Endothelial cell of umbilical vein (primary cell): ENCODE data around the gene SYDE1. TPM values are rescaled to one million over a fixed set of nuclear protein-coding genes. Genes with fewer than 3 reads are reported as not detected.

Source experiments
- BruUV-seq: library from RNA; stranded (reverse); fragments of 400-500 nt; replicated peaks from 2 replicates; lab custom pipeline; 2021; lab: Mats Ljungman, UMichigan
- CTCF ChIA-PET: fragments of 300-600, 350-600 bp; sonication (Branson Sonifier 250); formaldehyde crosslinking; loops from one replicate; lab custom pipeline; 2021; ENCODE audit warnings: antibody characterized with exemption, inconsistent platforms; lab: Charles Lee
- POLR2A ChIA-PET: fragments of 300-600, 350-600 bp; sonication (Branson Sonifier 250); formaldehyde crosslinking; loops from one replicate; lab custom pipeline; 2021; ENCODE audit warnings: antibody characterized with exemption, inconsistent platforms; lab: Charles Lee
- DNase-seq: peaks from one replicate; pipeline ENCODE4 v3.0.0-alpha.2; 2011; ENCODE audit warnings: low read depth, low spot score
- FAIRE-seq: peaks from 2 replicates; lab custom pipeline; 2011; peaks lifted over from hg19 to GRCh38; lab: Jason Lieb, UNC
- H2AFZ ChIP-seq: 2 replicates; pipeline ENCODE4 v1.6.0; 2012; ENCODE audit warnings: low read depth, low read length, control low read depth, inconsistent platforms
- H3K27ac ChIP-seq: 2 replicates; pipeline ENCODE4 v1.5.1; 2011; ENCODE audit warnings: low read depth, mild to moderate bottlenecking, control low read depth, low read length, moderate library complexity; ENCODE audit not compliant: insufficient read depth
- H3K27me3 ChIP-seq, 2 experiments: 2 replicates each; pipeline versions ENCODE4 v1.6.0 to v1.6.1; 2011; ENCODE audit warnings: low read length in 2 of 2, mixed read lengths in 1 of 2; ENCODE audit not compliant: control insufficient read depth in 2 of 2, insufficient read depth in 2 of 2
- H3K36me3 ChIP-seq, 2 experiments: 2 replicates in 1 of 2; 3 replicates in 1 of 2; pipeline ENCODE4 v1.5.1; 2011; ENCODE audit warnings: low read length in 2 of 2, mild to moderate bottlenecking in 1 of 2, moderate library complexity in 1 of 2; ENCODE audit not compliant: control insufficient read depth in 2 of 2, insufficient read depth in 2 of 2; ENCODE audit errors: extremely low read depth in 1 of 2
- H3K4me1 ChIP-seq: 3 replicates; pipeline ENCODE4 v1.5.1; 2011; ENCODE audit warnings: mild to moderate bottlenecking, low read length; ENCODE audit not compliant: control insufficient read depth, insufficient read depth; ENCODE audit errors: extremely low read depth
- H3K4me2 ChIP-seq: 2 replicates; pipeline ENCODE4 v1.6.1; 2011; ENCODE audit warnings: low read length, control low read depth, mixed read lengths; ENCODE audit not compliant: insufficient read depth
- H3K4me3 ChIP-seq, 3 experiments: fragments of 200-600 bp in 1 of 3; sonication (generic), shearing (Covaris generic) in 1 of 3; replicated peaks in 1 of 3; 2 replicates each; pipeline ENCODE4 v1.5.1; 2011 to 2016; ENCODE audit warnings: control low read depth in 3 of 3, low read length in 3 of 3, mild to moderate bottlenecking in 2 of 3, inconsistent platforms in 1 of 3, low read depth in 1 of 3, moderate library complexity in 1 of 3; ENCODE audit not compliant: insufficient read depth in 1 of 3
- H3K79me2 ChIP-seq: 2 replicates; pipeline ENCODE4 v1.6.0; 2012; ENCODE audit warnings: low read length, inconsistent platforms; ENCODE audit not compliant: control insufficient read depth, insufficient read depth
- H3K9ac ChIP-seq: replicated peaks from 2 replicates; pipeline ENCODE3; 2011; ENCODE audit warnings: low read length, control low read depth; ENCODE audit not compliant: insufficient read depth; ENCODE audit errors: extremely low read depth
- H3K9me1 ChIP-seq: replicated peaks from 3 replicates; pipeline ENCODE4 v1.6.0; 2011; ENCODE audit warnings: mild to moderate bottlenecking, low read length; ENCODE audit not compliant: control insufficient read depth, insufficient read depth; ENCODE audit errors: extremely low read depth
- H3K9me3 ChIP-seq: replicated peaks from 2 replicates; pipeline ENCODE4 v1.5.1; 2012; ENCODE audit warnings: low read length, inconsistent platforms; ENCODE audit not compliant: control insufficient read depth, insufficient read depth
- H4K20me1 ChIP-seq: replicated peaks from 2 replicates; pipeline ENCODE3; 2011; ENCODE audit warnings: mild to moderate bottlenecking, low read length; ENCODE audit not compliant: control insufficient read depth, insufficient read depth; ENCODE audit errors: extremely low read depth
- CTCF ChIP-seq, 2 donors: IDR thresholded peaks; 1 replicate in 1 of 2; 2 replicates in 1 of 2; pipeline ENCODE4 v1.5.1; 2011; ENCODE audit warnings: low read length in 2 of 2, mild to moderate bottlenecking in 2 of 2, moderate library complexity in 2 of 2, control low read depth in 1 of 2, inconsistent platforms in 1 of 2, low read depth in 1 of 2; ENCODE audit not compliant: insufficient read depth in 1 of 2; ENCODE audit errors: extremely low read depth in 1 of 2
- EZH2 ChIP-seq: IDR thresholded peaks from 2 replicates; pipeline ENCODE4 v1.6.1; 2012; ENCODE audit warnings: borderline replicate concordance, low read depth, mild to moderate bottlenecking, moderate library complexity, low read length, inconsistent platforms; ENCODE audit not compliant: severe bottlenecking
- FOS ChIP-seq: IDR thresholded peaks from 2 replicates; pipeline ENCODE4 v1.6.1; 2011; ENCODE audit warnings: mild to moderate bottlenecking, low read length, moderate library complexity, borderline replicate concordance; ENCODE audit not compliant: insufficient read depth
- GATA2 ChIP-seq: IDR thresholded peaks from 2 replicates; pipeline ENCODE4 v1.7.0; 2011; ENCODE audit warnings: low read depth, mild to moderate bottlenecking, moderate library complexity, mixed read lengths, low read length; ENCODE audit not compliant: insufficient read length, insufficient read depth
- JUN ChIP-seq: IDR thresholded peaks from 2 replicates; pipeline ENCODE4 v1.6.1; 2011; ENCODE audit warnings: borderline replicate concordance, low read depth; ENCODE audit not compliant: insufficient read length, insufficient read depth
- MAX ChIP-seq: IDR thresholded peaks from 2 replicates; pipeline ENCODE4 v1.6.1; 2011; ENCODE audit not compliant: insufficient read depth, insufficient read length
- MYC ChIP-seq: IDR thresholded peaks from one replicate; pipeline ENCODE4 v1.6.1; 2011; ENCODE audit warnings: mild to moderate bottlenecking, low read depth, low read length
- POLR2A ChIP-seq: IDR thresholded peaks from 2 replicates; pipeline ENCODE4 v1.6.1; 2012; ENCODE audit warnings: low read depth, mild to moderate bottlenecking, control low read depth, low read length
- POLR2AphosphoS5 ChIP-seq: IDR thresholded peaks from 2 replicates; pipeline ENCODE4 v1.6.1; 2012; ENCODE audit warnings: low read depth, mild to moderate bottlenecking, control low read depth, low read length, moderate library complexity; ENCODE audit not compliant: insufficient read depth
- dilution Hi-C: fragments of 300-500 bp; cut with MboI; formaldehyde crosslinking; loops from one replicate; pipeline ENCODE4 v1.15.0; 2019; ENCODE audit warnings: low sequenced_read_pairs; ENCODE audit not compliant: extremely low pct_ligation_motif_present
- intact Hi-C: fragments of 100-400 bp; cut with micrococcal nuclease; formaldehyde crosslinking; loops from one replicate; pipeline ENCODE4 v1.10.0; 2022
- polyA plus RNA-seq, 4 experiments: library from polyadenylated mRNA; depleted of rRNA in 3 of 4; stranded (reverse) in 3 of 4; unstranded in 1 of 4; fragments of >200 nt; gene quantifications; 2 replicates each; pipeline versions ENCODE4 v1.2.1 to v1.2.3, GENCODE V29; 2011 to 2012; ENCODE audit warnings: missing spikeins in 1 of 4
- total RNA-seq: library from RNA; stranded (reverse); gene quantifications from 2 replicates; pipeline ENCODE4 v1.2.3, GENCODE V29; 2021

SYDE1 gene
- total and polyA plus RNA-seq, 2 donors (not counting 3 experiments of a cell fraction or from before 2014, with no cell fraction given) = 33.1 to 35.3 TPM

- CTCF ChIA-PET = no interaction called here
- POLR2A ChIA-PET = no interaction called here
- Histone ChIP-seq H3K36me3 (no peaks in the 10 kb centered on the region), H3K27me3 (no peaks in the 10 kb centered on the region), H3K4me1 (no peaks in the 10 kb centered on the region), H3K79me2 (no peaks in the 10 kb centered on the region), H4K20me1 (no peaks in the 10 kb centered on the region), H3K4me2 (no peak overlapping the region), H3K9me1 (no peaks in the 10 kb centered on the region), H3K9me3 (no peaks in the 10 kb centered on the region), H3K9ac (no peak overlapping the region), H3K4me3 (no peak overlapping the region), H2AFZ (no peak overlapping the region), H3K27ac (no peak overlapping the region)
- intact Hi-C loops (no loop called here), dilution Hi-C loops (no loop called here)
- DNase-seq = no peak
- no peak for FAIRE-seq
- TF ChIP-seq CTCF (IDR thresholded peaks at IDR 0.05; ENCODE audit: extremely low read depth in 1 of 2, insufficient read depth in 1 of 2, low read depth in 1 of 2, low read length in 2 of 2) (no peak), EZH2 (no peak), MAX (no peak), POLR2A (no peak), MYC (no peak), FOS (no peak), JUN (no peak), POLR2AphosphoS5 (no peak), GATA2 (no peak)
- BruUV-seq = no TSS peak
Measured at GRCh38 chr19:15137777-15138176, 30.6 kb downstream of the SYDE1 start.
